ENCODE results near the gene CCNL2.
"Not testable (repeated sequence)": the region's sequence is repeated elsewhere in the genome, so short reads cannot be mapped to it uniquely, and the experiment has no call there.

The CCNL2 gene

DNA sequence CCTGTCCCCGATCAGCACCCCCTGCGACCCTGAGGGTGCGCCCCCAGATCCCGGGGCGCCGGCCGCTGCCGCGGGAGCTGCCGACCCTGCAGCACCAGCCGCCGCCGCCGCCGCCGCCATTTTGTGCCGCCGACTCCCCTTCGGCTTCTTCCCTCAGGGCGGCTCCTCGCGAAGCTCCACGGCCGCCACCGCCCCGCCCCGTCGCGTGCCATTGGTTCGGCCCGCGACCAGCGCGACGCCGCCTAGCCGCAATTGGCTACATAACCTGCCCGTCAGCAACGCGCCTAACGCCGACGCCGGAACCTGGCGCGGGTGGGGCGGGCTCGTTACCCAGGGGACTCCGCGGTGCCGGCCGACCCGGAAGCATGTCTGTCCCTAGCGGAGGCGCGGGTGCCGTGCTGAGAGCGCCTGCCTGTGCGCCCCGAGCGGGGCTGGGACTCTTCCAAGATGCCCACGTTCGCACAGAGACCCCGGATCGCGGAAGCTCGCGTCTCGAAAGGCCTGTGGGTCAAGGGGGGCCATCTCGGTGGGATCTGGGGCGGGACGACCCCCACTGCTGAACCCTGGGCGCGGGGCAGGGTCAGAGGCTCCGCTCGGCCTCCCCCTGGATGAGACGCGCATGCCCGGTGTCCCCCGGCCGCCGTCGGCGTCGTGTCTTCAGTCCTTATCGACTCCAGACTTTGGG, at the start of gene CCNL2:
Gene CCNL2 (minus strand): TSS at position 149 of the 685 bp plus-strand sequence. CDS start 29 bp downstream, at position 120.
- peak; percentile 94 for DNase-seq

GRCh38 chr1:1446631-1447030, 47.5 kb upstream of the CCNL2 start:
- DNase-seq: not testable (repeated sequence)

DNA sequence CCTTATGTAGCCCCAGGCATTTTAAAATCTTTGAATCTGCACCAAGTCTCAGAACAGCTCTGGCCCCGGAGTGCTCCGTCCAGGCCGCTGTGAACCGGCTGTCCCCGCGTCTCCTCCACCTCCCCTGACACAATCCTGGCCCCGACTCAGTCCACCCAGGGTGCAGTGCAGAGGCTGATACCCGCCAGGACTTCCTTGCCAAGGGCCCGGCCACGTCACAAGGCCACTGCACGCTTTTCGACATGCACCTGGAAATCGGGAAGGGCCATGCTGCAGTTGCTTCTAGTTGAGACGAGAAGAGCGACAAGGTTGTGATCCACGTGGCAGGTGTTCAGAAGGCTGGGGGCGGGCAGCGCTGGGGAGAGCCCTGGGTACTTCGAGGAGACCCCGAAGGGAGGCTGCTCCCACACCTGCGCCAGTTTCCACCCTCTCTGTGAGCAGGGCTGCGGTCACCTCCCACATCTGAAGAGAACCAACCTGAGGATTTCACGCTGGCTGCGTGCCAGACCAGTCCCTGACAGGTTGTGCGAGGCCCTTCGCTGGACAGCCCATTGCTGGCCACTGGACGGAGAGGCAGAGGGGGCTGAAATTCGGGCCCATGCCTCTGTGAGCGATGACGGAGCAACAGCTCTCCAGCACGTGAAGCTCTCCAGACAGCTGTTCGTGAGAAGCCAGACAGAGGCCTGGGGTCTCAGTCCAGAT, 43.1 kb upstream of the CCNL2 start:
- DNase-seq: no peak

DNA sequence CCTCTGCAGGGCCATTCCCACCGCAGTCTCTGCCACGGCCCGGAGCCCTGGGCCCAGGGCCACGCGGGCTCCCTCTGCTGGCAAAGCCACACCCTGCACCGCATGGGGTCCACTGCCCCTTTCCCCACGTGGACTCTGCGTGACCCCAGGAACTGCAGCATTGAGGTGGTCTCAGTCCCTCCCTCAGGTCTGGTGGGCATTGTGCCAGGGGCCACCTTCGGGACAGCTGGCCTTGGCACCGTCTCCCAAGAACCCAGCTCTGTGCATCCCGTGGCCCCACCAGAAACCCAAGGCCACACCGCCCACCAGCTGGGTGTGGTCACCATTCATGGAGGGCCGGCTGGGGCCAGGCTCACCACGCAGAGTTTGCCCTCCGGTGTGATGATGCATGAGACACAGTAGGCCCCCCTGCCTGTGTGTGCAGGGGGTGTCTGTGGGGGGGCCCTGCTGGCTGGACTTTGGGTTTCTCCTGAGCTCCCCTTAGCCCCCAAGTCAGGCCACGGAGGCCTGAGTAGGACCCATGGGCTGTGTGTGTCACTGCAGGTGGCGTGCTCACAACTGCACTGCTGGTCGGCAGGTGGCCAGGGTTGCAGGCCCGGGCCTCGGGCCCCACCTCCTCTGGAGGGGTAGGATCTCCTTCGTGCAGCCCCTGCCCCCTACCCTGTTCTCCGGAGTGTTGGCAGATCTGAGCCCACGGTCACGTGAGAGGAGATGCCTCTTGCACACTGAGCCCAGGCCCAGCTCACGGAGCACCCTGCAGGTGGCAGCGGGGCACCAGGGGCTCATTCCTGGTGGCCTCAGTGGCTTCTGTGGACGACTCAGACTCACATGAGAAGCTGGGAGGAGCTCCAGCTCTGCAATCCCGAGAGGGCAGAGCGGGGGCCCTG, 42.1 kb upstream of the CCNL2 start:
- DNase-seq: no peak

DNA sequence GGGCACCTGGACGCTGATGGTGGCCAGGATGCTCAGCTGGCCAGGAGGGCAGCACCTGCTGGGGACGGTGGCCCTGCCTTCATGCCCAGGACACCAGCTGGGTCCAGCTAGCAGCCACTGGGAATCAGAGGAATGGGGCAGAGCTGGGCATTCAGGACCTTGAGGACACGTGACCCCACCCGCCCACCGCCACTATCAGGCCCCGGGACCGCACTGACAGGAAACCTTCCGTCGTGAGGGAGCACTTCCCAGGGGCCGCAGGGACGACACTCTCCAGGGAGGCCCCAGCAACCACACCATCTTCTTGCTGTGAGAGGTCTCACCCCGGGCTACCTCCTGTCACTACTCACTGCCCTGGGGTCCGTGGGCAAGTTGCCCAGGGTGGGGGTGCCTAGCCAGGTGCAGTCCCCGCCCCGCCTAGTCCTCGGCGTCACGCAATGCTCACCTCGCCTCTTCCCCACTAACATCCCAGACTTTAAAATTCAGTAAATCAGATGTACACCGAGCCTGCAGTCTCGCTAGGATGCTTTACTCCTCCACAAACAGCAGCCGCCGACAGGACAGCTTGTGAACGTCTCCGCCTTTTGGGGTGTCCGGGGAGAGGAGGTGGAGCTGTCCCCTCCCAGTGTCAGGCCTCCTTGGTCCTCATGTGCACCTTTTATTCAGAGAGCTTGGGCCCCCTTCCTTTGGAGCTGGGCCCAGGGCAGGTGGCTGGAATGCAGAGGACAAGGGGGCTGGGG, 41.3 kb upstream of the CCNL2 start:
- DNase-seq: no peak

DNA sequence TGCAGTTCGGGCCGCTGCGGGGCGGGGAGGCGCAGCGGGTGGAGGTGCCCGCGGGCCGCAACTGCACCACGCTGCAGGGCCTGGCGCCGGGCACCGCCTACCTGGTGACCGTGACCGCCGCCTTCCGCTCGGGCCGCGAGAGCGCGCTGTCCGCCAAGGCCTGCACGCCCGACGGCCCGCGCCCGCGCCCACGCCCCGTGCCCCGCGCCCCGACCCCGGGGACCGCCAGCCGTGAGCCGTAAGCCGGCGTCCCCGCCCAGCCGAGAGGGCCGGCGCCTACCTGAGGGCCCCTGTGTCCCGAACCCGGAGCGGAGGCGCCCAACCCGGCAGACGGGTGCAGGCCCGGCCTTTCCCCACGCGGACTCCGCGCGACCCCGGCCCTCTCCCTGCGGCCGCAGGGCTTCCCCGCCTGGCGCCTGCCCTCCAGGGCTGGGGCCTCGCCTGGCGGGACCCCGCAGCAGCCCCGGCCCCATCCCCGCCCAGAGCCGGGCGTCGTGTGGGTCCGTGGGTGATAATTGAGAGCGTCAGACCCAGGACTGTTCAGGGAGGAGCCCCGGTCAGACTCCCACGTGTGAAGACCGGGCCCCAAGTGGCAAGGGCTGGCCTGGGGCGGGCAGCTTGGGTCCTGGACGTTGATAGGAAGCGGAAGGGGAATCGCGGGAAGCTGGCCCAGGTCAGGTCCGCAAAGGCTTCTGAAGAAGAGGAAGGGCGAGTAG, 40.6 kb upstream of the CCNL2 start:
- no peak for DNase-seq

DNA sequence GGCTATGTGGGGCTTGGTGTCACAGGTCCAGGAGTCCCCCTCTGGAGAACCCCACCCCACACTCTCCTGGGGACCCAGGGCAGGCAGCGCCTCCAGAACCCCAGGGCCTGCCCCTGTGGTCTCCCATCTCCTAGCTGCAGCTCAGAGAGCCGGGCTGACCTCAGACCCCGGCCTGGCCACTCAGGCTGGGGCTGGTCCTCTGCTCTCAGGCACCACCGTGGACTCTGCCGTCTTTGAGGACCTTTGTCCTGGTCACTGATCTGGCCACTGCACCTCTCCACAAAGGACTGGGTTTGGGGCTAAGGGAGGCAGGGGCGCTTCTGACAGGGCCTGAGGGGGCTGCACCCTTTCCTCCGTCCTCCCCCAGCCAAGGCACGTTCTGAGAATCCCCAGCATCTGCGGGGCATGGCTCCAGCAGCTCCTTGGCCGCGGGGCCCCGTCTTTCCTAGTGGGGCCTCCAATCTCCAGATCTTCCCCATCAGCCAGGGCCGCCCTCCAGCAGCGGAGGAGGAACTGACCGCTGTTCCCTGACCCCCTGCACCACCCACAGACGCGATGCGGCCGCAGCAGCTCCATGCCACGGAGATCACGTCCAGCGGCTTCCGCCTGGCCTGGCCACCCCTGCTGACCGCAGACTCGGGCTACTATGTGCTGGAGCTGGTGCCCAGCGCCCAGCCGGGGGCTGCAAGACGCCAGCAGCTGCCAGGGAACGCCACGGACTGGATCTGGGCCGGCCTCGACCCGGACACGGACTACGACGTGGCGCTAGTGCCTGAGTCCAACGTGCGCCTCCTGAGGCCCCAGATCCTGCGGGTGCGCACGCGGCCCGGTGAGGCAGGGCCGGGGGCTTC, 39.6 kb upstream of the CCNL2 start:
- no peak for DNase-seq

- DNase-seq: no peak
Observed at GRCh38 chr1:1437904-1438376, 38.8 kb upstream of the CCNL2 start.

DNA sequence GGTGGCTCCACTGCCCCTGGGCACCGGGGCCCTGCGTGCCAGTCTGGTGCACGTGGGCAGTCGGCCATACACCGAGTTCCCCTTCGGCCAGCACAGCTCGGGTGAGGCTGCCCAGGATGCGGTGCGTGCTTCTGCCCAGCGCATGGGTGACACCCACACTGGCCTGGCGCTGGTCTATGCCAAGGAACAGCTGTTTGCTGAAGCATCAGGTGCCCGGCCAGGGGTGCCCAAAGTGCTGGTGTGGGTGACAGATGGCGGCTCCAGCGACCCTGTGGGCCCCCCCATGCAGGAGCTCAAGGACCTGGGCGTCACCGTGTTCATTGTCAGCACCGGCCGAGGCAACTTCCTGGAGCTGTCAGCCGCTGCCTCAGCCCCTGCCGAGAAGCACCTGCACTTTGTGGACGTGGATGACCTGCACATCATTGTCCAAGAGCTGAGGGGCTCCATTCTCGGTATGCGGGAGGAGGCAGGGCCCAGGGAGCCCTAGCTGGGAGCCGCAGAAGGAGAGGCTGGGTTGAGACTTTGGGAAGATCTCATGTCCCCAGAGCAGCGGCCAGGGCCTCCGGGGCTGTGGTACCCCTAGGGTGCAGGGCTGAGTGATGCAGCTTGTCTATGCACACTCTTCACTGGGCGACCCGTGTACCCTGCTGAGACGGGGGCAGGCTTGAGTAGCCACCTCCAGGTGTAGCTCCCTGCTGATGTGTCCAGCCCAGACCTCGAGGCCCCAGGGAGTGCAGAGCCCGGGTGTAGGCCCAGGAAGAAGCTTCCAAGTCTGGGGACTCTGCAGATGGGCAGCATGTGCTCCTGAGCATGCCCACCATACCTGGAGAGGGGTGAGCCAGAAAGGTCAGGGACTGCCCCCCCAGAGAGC, 38.1 kb upstream of the CCNL2 start:
- peak; percentile 31 for DNase-seq

GRCh38 chr1:1436630-1437032, 37.5 kb upstream of the CCNL2 start:
- no peak for DNase-seq

GRCh38 chr1:1435911-1436629, 36.9 kb upstream of the CCNL2 start:
- peak; percentile 18 for DNase-seq

- DNase-seq: peak; percentile 54
Observed at GRCh38 chr1:1435106-1435903, 36.2 kb upstream of the CCNL2 start, which contains the start of gene VWA1. TSS of gene VWA1 (plus strand) at chr1:1435690. CDS start at chr1:1435749, 59 bp downstream.

GRCh38 chr1:1434824-1435105, 35.6 kb upstream of the CCNL2 start:
- DNase-seq: no peak

DNA sequence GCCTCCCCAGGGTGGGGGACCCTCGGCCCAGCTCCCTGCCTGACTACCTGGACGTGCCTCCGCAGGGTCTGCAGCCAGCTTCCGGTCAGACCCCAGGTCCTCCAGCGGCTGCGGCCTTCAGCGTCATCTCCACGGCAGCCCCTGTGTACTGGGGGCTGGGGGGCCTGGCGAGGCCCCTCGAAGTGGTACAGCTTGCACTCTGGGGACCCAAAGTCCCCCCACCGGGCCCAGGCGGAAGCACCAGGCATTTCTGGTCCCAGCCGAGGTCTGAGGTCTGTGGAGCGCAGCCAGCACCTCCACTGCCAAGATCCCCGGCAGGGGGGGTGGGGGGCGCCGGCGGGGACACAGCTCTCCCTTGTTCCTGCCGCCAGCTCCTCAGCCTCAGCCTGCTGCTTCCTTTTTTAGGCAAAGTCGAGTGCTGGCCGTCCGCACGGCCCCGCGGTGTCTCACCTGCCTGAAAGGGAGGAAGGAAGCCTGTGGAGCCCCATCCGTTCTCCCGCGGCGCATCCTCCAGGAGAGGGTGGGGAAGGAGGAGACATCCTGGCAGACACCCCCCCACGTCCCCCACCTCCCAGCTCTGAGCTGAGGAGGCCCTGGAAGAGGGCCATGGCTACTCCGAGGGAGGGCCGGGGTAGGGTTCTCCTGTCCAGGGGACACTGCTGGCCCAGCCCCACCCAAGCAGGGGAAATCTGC, 35.1 kb upstream of the CCNL2 start:
- no peak for DNase-seq

DNA sequence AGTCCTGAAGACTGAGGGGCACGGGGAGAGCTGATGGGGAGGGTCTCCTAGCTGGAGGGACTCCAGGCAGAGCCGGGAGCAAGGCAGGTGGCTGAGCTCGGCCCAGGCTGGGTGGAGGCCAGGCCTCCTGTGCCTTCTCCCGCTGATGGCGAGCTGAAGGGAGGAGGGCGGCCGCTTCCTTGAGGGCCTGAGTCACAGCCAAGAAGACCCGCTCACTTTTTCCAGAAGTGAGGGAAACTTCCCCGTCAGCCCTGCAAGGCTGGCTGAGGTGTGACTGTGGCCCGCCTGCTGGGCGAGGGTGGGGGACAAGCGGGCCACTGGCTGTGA, 34.6 kb upstream of the CCNL2 start:
- no peak for DNase-seq

DNA sequence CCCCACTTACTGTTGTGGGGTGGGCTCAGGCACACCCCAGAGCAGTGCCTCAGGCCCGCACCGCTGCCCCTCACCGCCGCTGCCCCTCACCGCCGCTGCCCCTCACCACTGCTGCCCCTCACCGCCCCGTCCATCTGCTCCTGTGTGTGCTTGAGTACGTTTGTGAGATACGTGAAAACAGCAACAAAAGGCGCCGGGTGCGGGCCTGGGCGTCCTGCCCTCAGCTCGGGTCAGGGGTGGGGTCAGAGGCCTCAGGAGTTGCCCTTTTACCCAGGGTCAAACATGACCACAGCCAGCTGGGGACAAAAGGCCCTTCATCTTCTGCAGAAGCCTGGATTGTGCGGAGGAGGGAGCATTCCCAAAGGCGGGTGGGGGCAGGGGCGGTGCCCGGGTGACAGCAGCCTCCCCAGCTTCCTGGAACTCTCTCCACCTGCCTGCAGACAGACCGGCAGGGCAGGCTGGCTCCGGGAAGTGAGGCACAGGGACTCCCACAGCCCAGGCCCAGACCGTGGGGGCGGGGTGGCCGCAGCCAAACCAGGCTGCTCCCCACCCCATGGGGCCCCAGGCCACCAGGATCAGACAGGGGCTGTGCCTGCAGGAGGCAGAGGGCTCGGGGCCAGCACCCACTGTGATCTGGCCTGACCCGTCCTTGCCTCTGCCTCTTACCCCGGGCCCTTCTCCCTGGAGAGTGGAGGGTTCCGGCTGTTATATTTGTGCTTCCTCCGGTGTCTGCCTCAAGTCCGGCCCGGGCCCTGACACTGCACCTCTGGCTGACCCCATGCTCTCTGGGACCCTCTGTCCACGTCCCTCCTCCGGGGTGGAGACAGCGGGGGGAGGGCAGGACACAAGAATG, 34.0 kb upstream of the CCNL2 start:
- no peak for DNase-seq
